LNCaP clone FGC (cell line): ENCODE data around the gene MFSD6.

Experiments
- DNase-seq: peaks from one replicate; pipeline ENCODE4 v3.0.0-alpha.2; 2011; ENCODE audit warnings: low read depth
- H3K4me3 ChIP-seq: 2 replicates; pipeline ENCODE4 v1.5.1; 2011; ENCODE audit warnings: mild to moderate bottlenecking, low read depth, low read length, control low read depth
- CTCF ChIP-seq: IDR thresholded peaks from 2 replicates; pipeline ENCODE4 v1.5.1; 2012; ENCODE audit warnings: mild to moderate bottlenecking; ENCODE audit not compliant: control insufficient read depth, insufficient read depth; ENCODE audit errors: extremely low read depth

Gene MFSD6

GRCh38 chr2:190447766-190448165 is 39.6 kb downstream of the MFSD6 start:
- DNase-seq, result no peak
- TF ChIP-seq CTCF, result no peak

GRCh38 chr2:190449925-190450324 is 41.8 kb downstream of the MFSD6 start:
- no peak for TF ChIP-seq CTCF
- DNase-seq, result no peak

More at GRCh38 chr2:190447766-190448165, 39.6 kb downstream of the MFSD6 start:
- no peak overlapping the region for H3K4me3 ChIP-seq

GRCh38 chr2:190450363-190450762 is 42.2 kb downstream of the MFSD6 start:
- TF ChIP-seq CTCF, result no peak

More at GRCh38 chr2:190449925-190450324, 41.8 kb downstream of the MFSD6 start:
- no peak overlapping the region for H3K4me3 ChIP-seq

GRCh38 chr2:190451561-190452176 is 43.5 kb downstream of the MFSD6 start:
- no peak for TF ChIP-seq CTCF
- no peak for DNase-seq
- no peak overlapping the region for H3K4me3 ChIP-seq

More at GRCh38 chr2:190450363-190450762, 42.2 kb downstream of the MFSD6 start:
- DNase-seq, result no peak
- no peak overlapping the region for H3K4me3 ChIP-seq

GRCh38 chr2:190452433-190452832 is 44.3 kb downstream of the MFSD6 start:
- no peak for DNase-seq
- TF ChIP-seq CTCF, result no peak
- no peak overlapping the region for H3K4me3 ChIP-seq

- DNase-seq, result no peak
- no peak for TF ChIP-seq CTCF
- no peak overlapping the region for H3K4me3 ChIP-seq
These were observed 46.6 kb downstream of the MFSD6 start for GRCh38 chr2:190454795-190455194.
